Measurements from ENCODE around the gene PDPN.

GRCh38 chr1:13573586-13573985, 10.0 kb upstream of the PDPN start:
- TF ChIP-seq CTCF (IDR thresholded peaks at IDR 0.05) (no peak), POLR2AphosphoS5 (IDR thresholded peaks at IDR 0.05) (no peak), POLR2A (IDR thresholded peaks at IDR 0.05) (no peak)

All from breast epithelium (tissue), 3 donors.